Keratinocyte (primary cell): ENCODE measurements around the gene CORO2B. TPM values are rescaled to one million over a fixed set of nuclear protein-coding genes. Genes with fewer than 3 reads are reported as not detected.

Experiments used
- DNase-seq: peaks from one replicate; pipeline ENCODE4 v3.0.0-alpha.2; 2011; ENCODE audit warnings: low read depth, missing footprints, low spot score
- FAIRE-seq: peaks from 2 replicates; lab custom pipeline; 2011; peaks lifted over from hg19 to GRCh38; lab: Jason Lieb, UNC
- H2AFZ ChIP-seq: 2 replicates; pipeline ENCODE4 v1.6.0; 2012; ENCODE audit warnings: low read length, control low read depth, inconsistent platforms; ENCODE audit not compliant: control insufficient read depth
- H3K27ac ChIP-seq: 2 replicates; pipeline ENCODE4 v1.5.1; 2011; ENCODE audit warnings: low read length; ENCODE audit not compliant: control insufficient read depth, insufficient read depth
- H3K27me3 ChIP-seq: 3 replicates; pipeline ENCODE4 v1.6.0; 2011; ENCODE audit warnings: low read length; ENCODE audit not compliant: control insufficient read depth, insufficient read depth; ENCODE audit errors: extremely low read depth
- H3K36me3 ChIP-seq, 2 experiments: 2 replicates in 1 of 2; 3 replicates in 1 of 2; pipeline ENCODE4 v1.5.1; 2011; ENCODE audit warnings: low read length in 2 of 2, mild to moderate bottlenecking in 1 of 2; ENCODE audit not compliant: control insufficient read depth in 2 of 2, insufficient read depth in 2 of 2; ENCODE audit errors: extremely low read depth in 1 of 2
- H3K4me1 ChIP-seq: 3 replicates; pipeline ENCODE4 v1.5.1; 2011; ENCODE audit warnings: low read length; ENCODE audit not compliant: control insufficient read depth, insufficient read depth; ENCODE audit errors: extremely low read depth
- H3K4me2 ChIP-seq: 3 replicates; pipeline ENCODE4 v1.6.0; 2011; ENCODE audit warnings: low read depth, low read length; ENCODE audit not compliant: control insufficient read depth, insufficient read depth; ENCODE audit errors: extremely low read depth
- H3K4me3 ChIP-seq, 3 experiments: fragments of 200-600 bp in 1 of 3; sonication (generic) in 1 of 3; 2 replicates in 2 of 3; 3 replicates in 1 of 3; pipeline ENCODE4 v1.5.1; 2011 to 2016; ENCODE audit warnings: low read length in 3 of 3, mild to moderate bottlenecking in 3 of 3, control low read depth in 2 of 3, inconsistent platforms in 1 of 3, low read depth in 1 of 3, mixed read lengths in 1 of 3, mixed run types in 1 of 3, moderate library complexity in 1 of 3; ENCODE audit not compliant: control insufficient read depth in 2 of 3, insufficient read depth in 2 of 3; ENCODE audit errors: extremely low read depth in 1 of 3
- H3K79me2 ChIP-seq: 2 replicates; pipeline ENCODE4 v1.6.0; 2012; ENCODE audit warnings: low read length; ENCODE audit not compliant: control insufficient read depth, insufficient read depth
- H3K9ac ChIP-seq: 3 replicates; pipeline ENCODE4 v1.6.0; 2011; ENCODE audit warnings: low read length; ENCODE audit not compliant: control insufficient read depth, insufficient read depth; ENCODE audit errors: extremely low read depth
- H3K9me1 ChIP-seq: 3 replicates; pipeline ENCODE4 v1.6.0; 2011; ENCODE audit warnings: low read length; ENCODE audit not compliant: control insufficient read depth, insufficient read depth; ENCODE audit errors: extremely low read depth
- H3K9me3 ChIP-seq: 2 replicates; pipeline ENCODE4 v1.5.1; 2012; ENCODE audit warnings: low read depth, low read length; ENCODE audit not compliant: control insufficient read depth
- H4K20me1 ChIP-seq: 3 replicates; pipeline ENCODE4 v1.6.0; 2011; ENCODE audit warnings: low read length; ENCODE audit not compliant: control insufficient read depth, insufficient read depth; ENCODE audit errors: extremely low read depth
- CTCF ChIP-seq, 3 experiments: IDR thresholded peaks in 1 of 3; conservative IDR thresholded peaks in 1 of 3; optimal IDR thresholded peaks in 1 of 3; 2 replicates in 2 of 3; 3 replicates in 1 of 3; pipeline versions ENCODE3 to v1.5.1; 2011; ENCODE audit warnings: low read length in 3 of 3, mild to moderate bottlenecking in 3 of 3, moderate library complexity in 2 of 3, control low read depth in 1 of 3, inconsistent platforms in 1 of 3; ENCODE audit not compliant: insufficient read depth in 2 of 3; ENCODE audit errors: extremely low read depth in 1 of 3
- EZH2 ChIP-seq: IDR thresholded peaks from one replicate; pipeline ENCODE4 v1.6.1; 2012; ENCODE audit warnings: inconsistent platforms, mild to moderate bottlenecking, low read length, moderate library complexity
- dilution Hi-C: fragments of 300-500 bp; cut with MboI; formaldehyde crosslinking; loops from one replicate; pipeline ENCODE4 v1.7.0; 2020; ENCODE audit warnings: low sequenced_read_pairs; ENCODE audit not compliant: extremely low pct_ligation_motif_present
- polyA plus RNA-seq, 5 experiments: library from polyadenylated mRNA; depleted of rRNA in 3 of 5; stranded (reverse) in 3 of 5; stranded (forward) in 1 of 5; unstranded in 1 of 5; fragments of >200 nt; gene quantifications; 1 replicate in 1 of 5; 2 replicates in 3 of 5; 3 replicates in 1 of 5; pipeline versions ENCODE4 v1.2.1 to v1.2.3, GENCODE V29; 2011 to 2012; ENCODE audit warnings: missing spikeins in 2 of 5, low read depth in 1 of 5, low replicate concordance in 1 of 5

CORO2B gene
- polyA plus RNA-seq, 1 donor (not counting 4 experiments of a cell fraction or from before 2014, with no cell fraction given): 0.13 TPM

GRCh38 chr15:68656438-68656739, 77.6 kb downstream of the CORO2B start:
- FAIRE-seq: no peak
- dilution Hi-C loops: no loop called here
- no peaks in the 10 kb centered on the region for H3K36me3 ChIP-seq
- peaks cover 3% of the 10 kb centered on the region for H4K20me1 ChIP-seq
- no peak overlapping the region for H3K27ac ChIP-seq
- TF ChIP-seq EZH2: no peak
- peaks cover 8% of the 10 kb centered on the region for H3K4me1 ChIP-seq
- H2AFZ ChIP-seq: no peak overlapping the region
- H3K9me1 ChIP-seq: no peaks in the 10 kb centered on the region
- no peak for DNase-seq
- H3K9me3 ChIP-seq: no peaks in the 10 kb centered on the region
- H3K4me2 ChIP-seq: no peak overlapping the region
- no peaks in the 10 kb centered on the region for H3K79me2 ChIP-seq
- no peak overlapping the region for H3K9ac ChIP-seq
- no peak overlapping the region for H3K4me3 ChIP-seq
- no peaks in the 10 kb centered on the region for H3K27me3 ChIP-seq

GRCh38 chr15:68658151-68658550, 79.4 kb downstream of the CORO2B start:
- TF ChIP-seq EZH2 (no peak), CTCF (optimal IDR thresholded peaks at IDR 0.05 in 1 of 3, IDR thresholded peaks at IDR 0.05 in 1 of 3, conservative IDR thresholded peaks at IDR 0.05 in 1 of 3; ENCODE audit: extremely low read depth in 1 of 3, insufficient read depth in 2 of 3, low read length in 3 of 3) (no peak)
- Histone ChIP-seq H3K27me3 (no peaks in the 10 kb centered on the region), H3K4me1 (no peaks in the 10 kb centered on the region), H3K36me3 (no peaks in the 10 kb centered on the region), H3K79me2 (no peaks in the 10 kb centered on the region), H3K4me3 (no peak overlapping the region), H3K9ac (no peak overlapping the region), H4K20me1 (peaks cover 3% of the 10 kb centered on the region), H3K9me1 (no peaks in the 10 kb centered on the region), H3K4me2 (no peak overlapping the region), H3K27ac (no peak overlapping the region), H3K9me3 (no peaks in the 10 kb centered on the region), H2AFZ (no peak overlapping the region)
- FAIRE-seq: no peak
- DNase-seq: no peak
- dilution Hi-C loops: no loop called here

GRCh38 chr15:68658641-68659358, 80.0 kb downstream of the CORO2B start:
- H3K4me3 ChIP-seq: no peak overlapping the region
- DNase-seq (no peak), FAIRE-seq (no peak)
- no peaks in the 10 kb centered on the region for H3K9me3 ChIP-seq
- TF ChIP-seq CTCF (optimal IDR thresholded peaks at IDR 0.05 in 1 of 3, IDR thresholded peaks at IDR 0.05 in 1 of 3, conservative IDR thresholded peaks at IDR 0.05 in 1 of 3; ENCODE audit: extremely low read depth in 1 of 3, insufficient read depth in 2 of 3, low read length in 3 of 3) (no peak), EZH2 (no peak)
- no peaks in the 10 kb centered on the region for H3K4me1 ChIP-seq
- no peak overlapping the region for H2AFZ ChIP-seq
- H3K27me3 ChIP-seq: no peaks in the 10 kb centered on the region
- no peak overlapping the region for H3K27ac ChIP-seq
- H4K20me1 ChIP-seq: peaks cover 3% of the 10 kb centered on the region
- H3K79me2 ChIP-seq: no peaks in the 10 kb centered on the region
- dilution Hi-C loops: no loop called here
- H3K4me2 ChIP-seq: no peak overlapping the region
- no peaks in the 10 kb centered on the region for H3K36me3 ChIP-seq
- no peak overlapping the region for H3K9ac ChIP-seq
- H3K9me1 ChIP-seq: no peaks in the 10 kb centered on the region
